Measurements from ENCODE around the gene EFL1.
"Not testable (repeated sequence)": the region's sequence is repeated elsewhere in the genome, so short reads cannot be mapped to it uniquely, and the experiment has no call there.

GRCh38 chr15:82286475-82286874 lies 23.9 kb upstream of the EFL1 start:
- TF ChIP-seq, protein P1, sequence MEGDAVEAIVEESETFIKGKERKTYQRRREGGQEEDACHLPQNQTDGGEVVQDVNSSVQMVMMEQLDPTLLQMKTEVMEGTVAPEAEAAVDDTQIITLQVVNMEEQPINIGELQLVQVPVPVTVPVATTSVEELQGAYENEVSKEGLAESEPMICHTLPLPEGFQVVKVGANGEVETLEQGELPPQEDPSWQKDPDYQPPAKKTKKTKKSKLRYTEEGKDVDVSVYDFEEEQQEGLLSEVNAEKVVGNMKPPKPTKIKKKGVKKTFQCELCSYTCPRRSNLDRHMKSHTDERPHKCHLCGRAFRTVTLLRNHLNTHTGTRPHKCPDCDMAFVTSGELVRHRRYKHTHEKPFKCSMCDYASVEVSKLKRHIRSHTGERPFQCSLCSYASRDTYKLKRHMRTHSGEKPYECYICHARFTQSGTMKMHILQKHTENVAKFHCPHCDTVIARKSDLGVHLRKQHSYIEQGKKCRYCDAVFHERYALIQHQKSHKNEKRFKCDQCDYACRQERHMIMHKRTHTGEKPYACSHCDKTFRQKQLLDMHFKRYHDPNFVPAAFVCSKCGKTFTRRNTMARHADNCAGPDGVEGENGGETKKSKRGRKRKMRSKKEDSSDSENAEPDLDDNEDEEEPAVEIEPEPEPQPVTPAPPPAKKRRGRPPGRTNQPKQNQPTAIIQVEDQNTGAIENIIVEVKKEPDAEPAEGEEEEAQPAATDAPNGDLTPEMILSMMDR (conservative IDR thresholded peaks at IDR 0.05; ENCODE audit: low read length) = not testable (repeated sequence)
- not testable (repeated sequence) for TF ChIP-seq EZH2phosphoT487 (IDR thresholded peaks at IDR 0.05; ENCODE audit: borderline replicate concordance, low read depth, low read length)

All from OCI-LY7 (cell line).